GM23338 (cell line): ENCODE measurements around the gene MMD.

Experiments used
- CREB1 ChIP-seq: fragments of 250-450 bp; sonication (Bioruptor Pico); IDR thresholded peaks from 2 replicates; pipeline ENCODE4 v1.5.0; 2020; ENCODE audit warnings: low read depth, mild to moderate bottlenecking, moderate library complexity
- CTCF ChIP-seq, 2 experiments: fragments of 200-600 bp in 1 of 2; sonication (generic) in 1 of 2; conservative IDR thresholded peaks; 2 replicates each; pipeline versions ENCODE4 v1.5.1 to v1.6.1; 2016 to 2017; ENCODE audit warnings: antibody characterized with exemption in 2 of 2, low read depth in 2 of 2, mild to moderate bottlenecking in 2 of 2, moderate library complexity in 1 of 2
- ETS1 ChIP-seq: IDR thresholded peaks from 2 replicates; pipeline ENCODE4 v1.6.1; 2016; ENCODE audit warnings: antibody characterized with exemption
- EZH2 ChIP-seq: fragments of 200-600 bp; sonication (generic); IDR thresholded peaks from one replicate; pipeline ENCODE4 v1.8.0; 2017; ENCODE audit warnings: antibody characterized with exemption, mild to moderate bottlenecking, low read depth; ENCODE audit not compliant: unreplicated experiment
- EZH2phosphoT487 ChIP-seq: fragments of 200-600 bp; sonication (generic); IDR thresholded peaks from one replicate; pipeline ENCODE4 v1.8.1; 2018; ENCODE audit warnings: antibody characterized with exemption; ENCODE audit not compliant: unreplicated experiment
- JUNB ChIP-seq: IDR thresholded peaks from one replicate; pipeline ENCODE4 v1.6.1; 2016; ENCODE audit warnings: antibody characterized with exemption; ENCODE audit not compliant: unreplicated experiment
- NANOG ChIP-seq: IDR thresholded peaks from 2 replicates; pipeline ENCODE4 v1.6.1; 2016; ENCODE audit warnings: antibody characterized with exemption, borderline replicate concordance
- POLR2AphosphoS5 ChIP-seq: IDR thresholded peaks from 2 replicates; pipeline ENCODE4 v1.6.1; 2016; ENCODE audit warnings: antibody characterized with exemption, low read depth
- REST ChIP-seq: IDR thresholded peaks from one replicate; pipeline ENCODE4 v1.6.1; 2018; ENCODE audit warnings: antibody characterized with exemption; ENCODE audit not compliant: unreplicated experiment
- ZNF331 ChIP-seq: fragments of 250-450 bp; sonication (Bioruptor Pico); IDR thresholded peaks from 2 replicates; pipeline ENCODE4 v1.5.0; 2020; ENCODE audit warnings: low read depth, mild to moderate bottlenecking, moderate library complexity
- ZNF462 ChIP-seq: fragments of 250-450 bp; sonication (Bioruptor Pico); IDR thresholded peaks from 2 replicates; pipeline ENCODE4 v1.5.0; 2020; ENCODE audit warnings: mild to moderate bottlenecking, moderate library complexity

- TF ChIP-seq CTCF (conservative IDR thresholded peaks at IDR 0.05; ENCODE audit: low read depth in 2 of 2), result no peak
- TF ChIP-seq POLR2AphosphoS5, result no peak
- TF ChIP-seq EZH2phosphoT487, result no peak
- no peak for TF ChIP-seq NANOG
- no peak for TF ChIP-seq REST
- TF ChIP-seq EZH2, result no peak
- no peak for TF ChIP-seq ETS1
- no peak for TF ChIP-seq CREB1 (CRISPR knock-in tag)
- no peak for TF ChIP-seq JUNB
- no peak for TF ChIP-seq ZNF462 (CRISPR knock-in tag)
- TF ChIP-seq ZNF331 (CRISPR knock-in tag), result no peak
Measured at GRCh38 chr17:55413825-55414489, 7.7 kb downstream of the MMD start.
